Psoas muscle (tissue), 8 donors: ENCODE results near the gene LTO1. TPM values are rescaled to one million over a fixed set of nuclear protein-coding genes. Genes with fewer than 3 reads are reported as not detected.
"Not testable (repeated sequence)": the region's sequence is repeated elsewhere in the genome, so short reads cannot be mapped to it uniquely, and the experiment has no call there.

Source experiments
- ATAC-seq, 4 donors: fragments of 200-7000 bp; cut with Tn5 transposase; one replicate each; pipeline ENCODE4 v1.9.1; 2020; ENCODE audit warnings: moderate library complexity in 3 of 4, mild to moderate bottlenecking in 2 of 4
- DNase-seq, 2 donors: peaks; one replicate each; pipeline ENCODE4 v3.0.0-alpha.2; 2020
- H3K27ac ChIP-seq: fragments of 200-600 bp; one replicate; pipeline ENCODE4 v1.8.0; 2022
- H3K27me3 ChIP-seq, 3 donors: fragments of 200-600 bp in 1 of 3; one replicate each; pipeline versions ENCODE4 v1.6.1 to v1.8.0; 2013 to 2022; ENCODE audit warnings: low read length in 2 of 3, mild to moderate bottlenecking in 2 of 3, moderate library complexity in 1 of 3; ENCODE audit not compliant: insufficient read depth in 3 of 3
- H3K36me3 ChIP-seq, 2 donors: fragments of 200-600 bp in 1 of 2; one replicate each; pipeline versions ENCODE4 v1.6.1 to v1.8.0; 2013 to 2022; ENCODE audit warnings: low read depth in 1 of 2, mild to moderate bottlenecking in 1 of 2, moderate library complexity in 1 of 2; ENCODE audit not compliant: insufficient read depth in 1 of 2
- H3K4me1 ChIP-seq: fragments of 200-600 bp; one replicate; pipeline ENCODE4 v1.8.0; 2022
- H3K4me3 ChIP-seq: fragments of 200-600 bp; one replicate; pipeline ENCODE4 v1.8.0; 2022; ENCODE audit warnings: mild to moderate bottlenecking
- H3K9me3 ChIP-seq: fragments of 200-600 bp; one replicate; pipeline ENCODE4 v1.8.0; 2022
- CTCF ChIP-seq: fragments of 200-600 bp; IDR thresholded peaks from one replicate; pipeline ENCODE4 v1.8.0; 2022; ENCODE audit warnings: antibody characterized with exemption
- WGBS, 3 donors: extraction: QIAGEN DNeasy Blood & Tissue Kit; methylation state at CpG; one replicate each; pipeline versions ENCODE4 v1.1.6 to v1.1.7; 2013; 5-methylcytosine and 5-hydroxymethylcytosine counted together
- intact Hi-C, 2 donors: fragments of 100-400 bp; cut with DNase I; formaldehyde crosslinking; loops; one replicate each; pipeline versions ENCODE4 v1.11.0 to v1.14.2; 2022
- polyA plus RNA-seq, 3 donors: library from polyadenylated mRNA; stranded (reverse); fragments of 200-250 nt; gene quantifications; one replicate each; pipeline ENCODE4 v1.2.3, GENCODE V29; 2013
- total RNA-seq, 4 donors: library from RNA; stranded (reverse); fragmentation: NEBNext Ultra II Directional in 2 of 4; extraction: Animal tissue kit (Norgen Biotek cat#: 25700) in 2 of 4; gene quantifications; one replicate each; pipeline versions ENCODE4 v1.2.1 to v1.2.4, GENCODE V29; 2021 to 2023
- donor health status: healthy with polysubstance abuse.
- donor health status: DM: no; HTN: no; CAD: no; lungs with moderate emphysema.
- donor health status: Bipolar disorder and iron deficiency.
- donor health status: healthy.
- donor health status: DM: yes; HTN: yes; CAD: no.
- donor health status: DM: no; HTN: no; CAD: no.
- donor health status: DM: no; HTN: no; CAD: no.
- donor health status: DM: yes; HTN: yes; CAD: no.

LTO1 gene
- total and polyA plus RNA-seq, 7 donors: 8.5 to 28.1 (median 9.2) TPM

- intact Hi-C loops: no loop called here
- no peak overlapping the region for H3K27ac ChIP-seq
- no peak overlapping the region for H3K4me3 ChIP-seq
- 87 to 88% (median 88%) methylated on average over 2 of the region's 2 CpGs for WGBS, 3 donors
- no peaks in the 10 kb centered on the region for H3K36me3 ChIP-seq
- TF ChIP-seq CTCF: no peak
- ATAC-seq: no peak
- H3K4me1 ChIP-seq: no peaks in the 10 kb centered on the region
- DNase-seq: no peak
- H3K27me3 ChIP-seq: peaks cover 0 to 93% (median 22%) of the 10 kb centered on the region in 3 donors
- H3K9me3 ChIP-seq: no peaks in the 10 kb centered on the region
Measured at GRCh38 chr11:69698362-69698761, 23.2 kb upstream of the LTO1 start.

GRCh38 chr11:69697861-69698260 is 22.7 kb upstream of the LTO1 start:
- ATAC-seq (no peak), DNase-seq (no peak)
- Histone ChIP-seq H3K4me3 (no peak overlapping the region), H3K27ac (no peak overlapping the region), H3K27me3 (peaks cover 0 to 91% (median 19%) of the 10 kb centered on the region in 3 donors), H3K9me3 (no peaks in the 10 kb centered on the region), H3K36me3 (no peaks in the 10 kb centered on the region), H3K4me1 (no peaks in the 10 kb centered on the region)
- WGBS, 3 donors: 89 to 93% (median 91%) methylated on average over 10 of the region's 10 CpGs
- no peak for TF ChIP-seq CTCF
- intact Hi-C loops: no loop called here

GRCh38 chr11:69697469-69697843 is 22.3 kb upstream of the LTO1 start:
- DNase-seq (no peak), ATAC-seq (no peak)
- Histone ChIP-seq H3K27me3 (peaks cover 0 to 91% (median 19%) of the 10 kb centered on the region in 3 donors), H3K36me3 (no peaks in the 10 kb centered on the region), H3K9me3 (no peaks in the 10 kb centered on the region), H3K27ac (no peak overlapping the region), H3K4me3 (no peak overlapping the region), H3K4me1 (no peaks in the 10 kb centered on the region)
- WGBS, 3 donors: 85 to 90% (median 89%) methylated on average over 8 of the region's 8 CpGs
- intact Hi-C loops: no loop called here
- TF ChIP-seq CTCF: no peak

GRCh38 chr11:69696749-69697468 is 21.8 kb upstream of the LTO1 start:
- Histone ChIP-seq H3K4me3 (no peak overlapping the region), H3K36me3 (no peaks in the 10 kb centered on the region), H3K4me1 (no peaks in the 10 kb centered on the region), H3K27me3 (peaks cover 0 to 90% (median 16%) of the 10 kb centered on the region in 3 donors), H3K9me3 (no peaks in the 10 kb centered on the region), H3K27ac (no peak overlapping the region)
- 52 to 59% (median 54%) methylated on average over 15 of the region's 15 CpGs for WGBS, 3 donors
- intact Hi-C loops: no loop called here
- TF ChIP-seq CTCF: no peak
- ATAC-seq (no peak), DNase-seq (no peak)

- 78 to 86% (median 82%) methylated on average over 6 of the region's 6 CpGs for WGBS, 3 donors
Measured at GRCh38 chr11:69695995-69696394, 20.8 kb upstream of the LTO1 start.

More at GRCh38 chr11:69695995-69696394, 20.8 kb upstream of the LTO1 start:
- H3K9me3 ChIP-seq, H3K4me3 ChIP-seq, H3K27ac ChIP-seq, H3K36me3 ChIP-seq, intact Hi-C loops, H3K4me1 ChIP-seq, ATAC-seq, DNase-seq: not testable (repeated sequence)
- peaks cover 0 to 86% (median 13%) of the 10 kb centered on the region in 3 donors for H3K27me3 ChIP-seq
